HFFc6 (cell line): ENCODE data around the gene GPR33. TPM values are rescaled to one million over a fixed set of nuclear protein-coding genes. Genes with fewer than 3 reads are reported as not detected.

Experiments used
- DNase-seq: peaks from one replicate; pipeline ENCODE4 v3.0.0-alpha.2; 2018
- H3K27ac Mint-ChIP-seq: 2 replicates; pipeline ENCODE4 v1.8.0; 2020; ENCODE audit warnings: mild to moderate bottlenecking, mixed read lengths
- H3K27me3 Mint-ChIP-seq: 2 replicates; pipeline ENCODE4 v1.8.0; 2021; ENCODE audit warnings: mild to moderate bottlenecking, moderate library complexity, mixed read lengths; ENCODE audit not compliant: insufficient read depth
- H3K36me3 Mint-ChIP-seq: 2 replicates; pipeline ENCODE4 v1.8.0; 2021; ENCODE audit warnings: low read depth, mixed read lengths
- H3K4me1 Mint-ChIP-seq: 2 replicates; pipeline ENCODE4 v1.8.0; 2020; ENCODE audit warnings: low read depth, mixed read lengths
- H3K4me3 Mint-ChIP-seq: 2 replicates; pipeline ENCODE4 v1.8.0; 2020; ENCODE audit warnings: mild to moderate bottlenecking, moderate library complexity, mixed read lengths
- H3K9me3 Mint-ChIP-seq: 2 replicates; pipeline ENCODE4 v1.8.0; 2020; ENCODE audit warnings: mild to moderate bottlenecking, mixed read lengths
- total RNA-seq, 6 experiments: library from RNA; stranded (reverse); fragmentation: NEBNext Ultra II Directional; extraction: Animal tissue kit (Norgen Biotek cat#: 25700); gene quantifications; 2 replicates in 1 of 6; 3 replicates in 5 of 6; pipeline ENCODE4 v1.2.3, GENCODE V29; 2021
- TF ChIP-seq, protein P1 (sequence below): fragments of 200-600 bp; sonication (generic); IDR thresholded peaks from 2 replicates; pipeline ENCODE4 v1.5.0; 2021; ENCODE audit warnings: antibody characterized with exemption, mild to moderate bottlenecking

GPR33 gene
- total RNA-seq, 6 experiments from 2014 or later: not detected

- no peak for DNase-seq
- Mint-ChIP-seq H3K9me3 (no peaks in the 10 kb centered on the region), H3K27me3 (peaks cover 23% of the 10 kb centered on the region), H3K36me3 (no peaks in the 10 kb centered on the region), H3K4me3 (no peak overlapping the region), H3K4me1 (no peaks in the 10 kb centered on the region), H3K27ac (no peak overlapping the region)
- TF ChIP-seq, protein P1, sequence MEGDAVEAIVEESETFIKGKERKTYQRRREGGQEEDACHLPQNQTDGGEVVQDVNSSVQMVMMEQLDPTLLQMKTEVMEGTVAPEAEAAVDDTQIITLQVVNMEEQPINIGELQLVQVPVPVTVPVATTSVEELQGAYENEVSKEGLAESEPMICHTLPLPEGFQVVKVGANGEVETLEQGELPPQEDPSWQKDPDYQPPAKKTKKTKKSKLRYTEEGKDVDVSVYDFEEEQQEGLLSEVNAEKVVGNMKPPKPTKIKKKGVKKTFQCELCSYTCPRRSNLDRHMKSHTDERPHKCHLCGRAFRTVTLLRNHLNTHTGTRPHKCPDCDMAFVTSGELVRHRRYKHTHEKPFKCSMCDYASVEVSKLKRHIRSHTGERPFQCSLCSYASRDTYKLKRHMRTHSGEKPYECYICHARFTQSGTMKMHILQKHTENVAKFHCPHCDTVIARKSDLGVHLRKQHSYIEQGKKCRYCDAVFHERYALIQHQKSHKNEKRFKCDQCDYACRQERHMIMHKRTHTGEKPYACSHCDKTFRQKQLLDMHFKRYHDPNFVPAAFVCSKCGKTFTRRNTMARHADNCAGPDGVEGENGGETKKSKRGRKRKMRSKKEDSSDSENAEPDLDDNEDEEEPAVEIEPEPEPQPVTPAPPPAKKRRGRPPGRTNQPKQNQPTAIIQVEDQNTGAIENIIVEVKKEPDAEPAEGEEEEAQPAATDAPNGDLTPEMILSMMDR: no peak
Observed at GRCh38 chr14:31492759-31493498, 5.1 kb upstream of the GPR33 start.

DNA sequence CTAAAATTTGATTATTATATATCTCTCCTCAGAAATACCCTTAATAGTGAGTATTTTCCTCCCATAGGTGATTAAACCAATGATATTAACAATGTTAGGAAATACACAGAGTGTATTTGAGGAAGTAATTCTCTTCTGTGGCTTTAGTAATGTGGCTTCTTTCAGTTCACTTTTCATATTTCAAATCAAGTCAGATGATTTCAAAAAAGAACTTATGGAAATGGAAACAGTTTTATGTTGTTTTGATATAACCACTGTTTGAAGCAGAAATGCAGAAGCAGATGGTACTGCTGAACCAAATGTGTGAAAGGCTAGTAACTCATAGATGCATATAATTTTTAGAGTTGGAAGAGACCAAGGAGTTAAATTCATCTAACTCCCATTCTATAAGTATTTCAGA lies 1.9 kb upstream of the GPR33 start:
- no peak overlapping the region for H3K27ac Mint-ChIP-seq

GRCh38 chr14:31486764-31487163 lies 1.1 kb downstream of the GPR33 start:
- H3K4me1 Mint-ChIP-seq: no peaks in the 10 kb centered on the region
- TF ChIP-seq, protein P1: no peak
- no peak overlapping the region for H3K27ac Mint-ChIP-seq
- peaks cover 20% of the 10 kb centered on the region for H3K27me3 Mint-ChIP-seq
- no peaks in the 10 kb centered on the region for H3K9me3 Mint-ChIP-seq
- no peaks in the 10 kb centered on the region for H3K36me3 Mint-ChIP-seq
- no peak overlapping the region for H3K4me3 Mint-ChIP-seq
- DNase-seq: no peak

More for the DNA sequence above, 1.9 kb upstream of the GPR33 start:
- no peak overlapping the region for H3K4me3 Mint-ChIP-seq
- no peaks in the 10 kb centered on the region for H3K9me3 Mint-ChIP-seq
- H3K36me3 Mint-ChIP-seq: no peaks in the 10 kb centered on the region
- H3K27me3 Mint-ChIP-seq: peaks cover 21% of the 10 kb centered on the region
- TF ChIP-seq, protein P1: no peak
- no peaks in the 10 kb centered on the region for H3K4me1 Mint-ChIP-seq
- DNase-seq: no peak

- TF ChIP-seq, protein P1: no peak
- no peak for DNase-seq
- Mint-ChIP-seq H3K4me3 (no peak overlapping the region), H3K9me3 (no peaks in the 10 kb centered on the region), H3K4me1 (no peaks in the 10 kb centered on the region), H3K27ac (no peak overlapping the region), H3K27me3 (peaks cover 18% of the 10 kb centered on the region), H3K36me3 (no peaks in the 10 kb centered on the region)
Observed at GRCh38 chr14:31484754-31485153, 3.1 kb downstream of the GPR33 start.

DNA sequence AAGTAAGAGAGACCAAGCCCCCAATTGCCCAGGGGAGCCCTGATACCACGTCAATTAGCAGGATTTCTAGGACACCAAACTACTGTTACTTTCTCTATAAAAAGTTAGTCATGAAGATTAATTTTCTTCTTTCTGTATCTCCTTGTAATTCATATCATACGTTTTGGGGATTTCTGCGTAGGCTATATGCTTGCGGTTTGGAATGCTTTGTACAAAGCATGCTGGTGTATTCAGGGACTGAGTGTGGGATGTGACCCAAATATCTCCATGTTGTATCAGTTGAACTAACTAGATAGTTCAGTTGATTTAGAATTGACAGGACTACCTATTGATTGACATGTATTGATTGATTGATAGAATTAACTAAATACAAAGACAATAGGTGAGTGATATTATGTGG lies 7.7 kb downstream of the GPR33 start:
- DNase-seq: no peak
- TF ChIP-seq, protein P1: no peak
- H3K9me3 Mint-ChIP-seq: no peaks in the 10 kb centered on the region
- H3K27ac Mint-ChIP-seq: no peak overlapping the region
- peaks cover 5% of the 10 kb centered on the region for H3K4me1 Mint-ChIP-seq
- H3K36me3 Mint-ChIP-seq: no peaks in the 10 kb centered on the region
- H3K27me3 Mint-ChIP-seq: peaks cover 22% of the 10 kb centered on the region
- no peak overlapping the region for H3K4me3 Mint-ChIP-seq
